Stimulated activated naive CD8-positive, alpha-beta T cell treated with anti-CD3 and anti-CD28 coated beads, Interleukin-15, Interleukin-2, amounts not matched to agents 100 U/mL and 50 U/mL, for 24 hours (primary cell): Measurements from ENCODE around the gene WFIKKN1.

ENCODE experiments used
- ATAC-seq: fragments of 150-1000 bp; cut with Tn5 transposase; one replicate; pipeline ENCODE4 v1.10.0; 2021
- DNase-seq: peaks from one replicate; pipeline ENCODE4 v3.0.0; 2021

Gene WFIKKN1

GRCh38 chr16:657487-657886 lies 26.7 kb downstream of the WFIKKN1 start:
- no peak for ATAC-seq
- DNase-seq: no peak

GRCh38 chr16:658679-659571 lies 28.1 kb downstream of the WFIKKN1 start:
- DNase-seq: no peak
- no peak for ATAC-seq

- ATAC-seq: no peak
Observed at GRCh38 chr16:659618-660017, 28.8 kb downstream of the WFIKKN1 start.

GRCh38 chr16:660132-660458 lies 29.3 kb downstream of the WFIKKN1 start:
- DNase-seq (no peak), ATAC-seq (no peak)

More at GRCh38 chr16:659618-660017, 28.8 kb downstream of the WFIKKN1 start:
- DNase-seq: no peak

GRCh38 chr16:660459-661183 lies 29.8 kb downstream of the WFIKKN1 start:
- DNase-seq (peak; percentile 74), ATAC-seq (peak; percentile 61)

GRCh38 chr16:661184-661821 lies 30.5 kb downstream of the WFIKKN1 start:
- DNase-seq: no peak
- no peak for ATAC-seq

GRCh38 chr16:662095-662494 lies 31.3 kb downstream of the WFIKKN1 start:
- ATAC-seq (no peak), DNase-seq (no peak)

- no peak for DNase-seq
- no peak for ATAC-seq
Observed at GRCh38 chr16:662597-662996, 31.8 kb downstream of the WFIKKN1 start.

- no peak for ATAC-seq
Observed at GRCh38 chr16:666572-666971, 35.8 kb downstream of the WFIKKN1 start.

GRCh38 chr16:667113-667779 lies 36.5 kb downstream of the WFIKKN1 start:
- ATAC-seq (no peak), DNase-seq (no peak)

More at GRCh38 chr16:666572-666971, 35.8 kb downstream of the WFIKKN1 start:
- DNase-seq: no peak

GRCh38 chr16:667780-668518 lies 37.2 kb downstream of the WFIKKN1 start, which contains the start of gene RHOT2:
Gene RHOT2, plus strand, starts transcription at chr16:668132. Its CDS starts 68 bp downstream, at chr16:668200.
- peak; percentile 95 for ATAC-seq
- DNase-seq: peak; percentile 97

- DNase-seq: no peak
- ATAC-seq: no peak
Observed at GRCh38 chr16:668519-669171, 37.9 kb downstream of the WFIKKN1 start.

GRCh38 chr16:669666-670065 lies 38.9 kb downstream of the WFIKKN1 start:
- DNase-seq: no peak
- ATAC-seq: no peak

GRCh38 chr16:670485-671352 lies 39.9 kb downstream of the WFIKKN1 start:
- DNase-seq (no peak), ATAC-seq (no peak)

- ATAC-seq (no peak), DNase-seq (no peak)
Observed at GRCh38 chr16:671353-672131, 40.8 kb downstream of the WFIKKN1 start.

GRCh38 chr16:672371-672770 lies 41.6 kb downstream of the WFIKKN1 start:
- no peak for ATAC-seq
- DNase-seq: no peak

GRCh38 chr16:672851-673250 lies 42.1 kb downstream of the WFIKKN1 start:
- ATAC-seq (no peak), DNase-seq (no peak)

GRCh38 chr16:673399-673991 lies 42.7 kb downstream of the WFIKKN1 start:
- DNase-seq (no peak), ATAC-seq (no peak)
